Measurements from ENCODE around the gene SPATA9. TPM values are rescaled to one million over a fixed set of nuclear protein-coding genes. Genes with fewer than 3 reads are reported as not detected.

The SPATA9 gene
- total RNA-seq, 1 donor from 2014 or later: 0.74 TPM

DNA sequence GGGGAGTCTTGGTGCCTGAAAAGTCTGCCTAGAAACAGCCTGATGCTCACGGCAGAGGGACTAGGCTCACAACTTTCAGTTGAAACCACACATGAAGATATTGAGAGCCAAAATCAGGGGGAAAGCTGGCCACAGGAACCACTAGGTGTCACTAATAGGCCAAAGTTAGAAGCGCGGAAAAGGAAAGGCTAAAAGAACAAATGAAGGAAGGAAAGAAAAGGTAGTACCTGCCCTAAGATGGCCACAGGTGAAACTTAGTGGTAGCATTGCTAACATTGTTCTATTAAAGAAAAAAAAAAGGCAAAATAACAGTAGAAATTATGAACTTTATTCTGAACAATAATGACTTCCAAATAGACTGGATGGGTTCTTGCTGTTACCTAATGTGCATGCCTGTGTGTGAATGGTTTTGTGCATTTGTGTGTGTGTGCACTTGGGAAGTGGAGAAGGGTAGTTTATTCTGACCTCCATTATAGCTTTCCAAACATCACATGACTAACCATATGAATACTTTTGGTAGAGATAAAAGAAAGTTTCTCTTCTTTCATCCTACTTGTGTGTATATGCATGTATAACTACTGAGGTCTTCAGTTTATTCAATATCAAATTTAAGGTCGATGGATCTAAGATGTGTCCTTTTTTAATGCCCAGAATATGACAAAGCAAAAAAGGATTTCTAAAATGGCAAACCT, 38.3 kb downstream of the SPATA9 start:
- Mint-ChIP-seq H3K9me3 (no peaks in the 10 kb centered on the region), H3K4me3 (no peak overlapping the region), H3K27ac (no peak overlapping the region), H3K27me3 (ENCODE audit: low read depth) (no peaks in the 10 kb centered on the region), H3K36me3 (no peaks in the 10 kb centered on the region), H3K4me1 (peaks cover 8% of the 10 kb centered on the region)
- TF ChIP-seq, protein P1, sequence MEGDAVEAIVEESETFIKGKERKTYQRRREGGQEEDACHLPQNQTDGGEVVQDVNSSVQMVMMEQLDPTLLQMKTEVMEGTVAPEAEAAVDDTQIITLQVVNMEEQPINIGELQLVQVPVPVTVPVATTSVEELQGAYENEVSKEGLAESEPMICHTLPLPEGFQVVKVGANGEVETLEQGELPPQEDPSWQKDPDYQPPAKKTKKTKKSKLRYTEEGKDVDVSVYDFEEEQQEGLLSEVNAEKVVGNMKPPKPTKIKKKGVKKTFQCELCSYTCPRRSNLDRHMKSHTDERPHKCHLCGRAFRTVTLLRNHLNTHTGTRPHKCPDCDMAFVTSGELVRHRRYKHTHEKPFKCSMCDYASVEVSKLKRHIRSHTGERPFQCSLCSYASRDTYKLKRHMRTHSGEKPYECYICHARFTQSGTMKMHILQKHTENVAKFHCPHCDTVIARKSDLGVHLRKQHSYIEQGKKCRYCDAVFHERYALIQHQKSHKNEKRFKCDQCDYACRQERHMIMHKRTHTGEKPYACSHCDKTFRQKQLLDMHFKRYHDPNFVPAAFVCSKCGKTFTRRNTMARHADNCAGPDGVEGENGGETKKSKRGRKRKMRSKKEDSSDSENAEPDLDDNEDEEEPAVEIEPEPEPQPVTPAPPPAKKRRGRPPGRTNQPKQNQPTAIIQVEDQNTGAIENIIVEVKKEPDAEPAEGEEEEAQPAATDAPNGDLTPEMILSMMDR (IDR thresholded peaks at IDR 0.05; ENCODE audit: unreplicated experiment): peak; percentile 39
- DNase-seq (ENCODE audit: low spot score in 2 of 2, unreplicated experiment in 2 of 2): no peak

DNA sequence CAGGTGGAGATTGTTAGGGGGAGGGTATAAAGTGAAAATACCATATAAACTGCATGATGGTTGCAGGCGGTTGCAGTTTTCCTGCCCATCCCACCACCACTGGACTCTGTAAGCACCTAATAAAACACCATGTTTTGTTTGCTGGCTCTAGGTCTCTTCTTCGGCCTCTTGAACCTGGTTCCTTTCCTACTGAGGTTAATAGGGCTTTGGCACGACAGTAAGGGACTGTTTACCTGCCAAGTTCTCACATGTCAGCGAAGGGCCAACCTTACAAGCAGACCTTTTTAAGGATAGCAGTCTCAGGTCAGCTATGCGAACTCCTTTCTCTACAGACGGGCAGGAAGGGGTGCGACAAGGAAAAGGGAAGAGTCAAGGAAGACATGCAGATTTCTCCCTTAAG, 39.6 kb downstream of the SPATA9 start:
- DNase-seq (ENCODE audit: low spot score in 2 of 2, unreplicated experiment in 2 of 2): no peak
- no peaks in the 10 kb centered on the region for H3K36me3 Mint-ChIP-seq
- TF ChIP-seq, protein P1 (IDR thresholded peaks at IDR 0.05; ENCODE audit: unreplicated experiment): no peak
- H3K4me3 Mint-ChIP-seq: no peak overlapping the region
- no peaks in the 10 kb centered on the region for H3K9me3 Mint-ChIP-seq
- H3K27ac Mint-ChIP-seq: no peak overlapping the region
- peaks cover 8% of the 10 kb centered on the region for H3K4me1 Mint-ChIP-seq
- H3K27me3 Mint-ChIP-seq (ENCODE audit: low read depth): peaks cover 3% of the 10 kb centered on the region

DNA sequence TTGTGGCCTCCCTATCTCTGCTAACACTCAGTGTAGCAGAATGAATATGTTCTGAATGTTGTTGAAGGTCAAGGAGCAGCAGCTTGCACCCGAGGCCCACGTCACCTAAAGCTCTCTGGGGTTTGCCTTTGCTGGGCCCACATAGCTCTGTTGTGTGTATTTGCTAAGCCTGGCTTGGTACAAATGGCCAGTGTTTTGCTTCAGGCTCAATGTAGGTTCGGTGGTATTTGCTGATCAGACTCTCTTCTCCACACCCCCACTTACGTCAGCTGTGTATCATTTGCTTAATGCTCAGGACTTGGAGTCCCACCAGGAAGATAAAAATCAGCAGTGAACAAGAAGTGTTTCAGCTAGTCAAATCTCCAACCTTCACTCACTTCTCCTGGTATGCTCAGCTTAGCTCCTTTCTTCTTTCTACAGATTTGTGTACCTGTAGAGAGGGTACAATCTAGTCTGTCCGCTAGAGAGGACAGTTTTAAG, 41.0 kb downstream of the SPATA9 start:
- Mint-ChIP-seq H3K27ac (no peak overlapping the region), H3K4me1 (no peaks in the 10 kb centered on the region), H3K36me3 (no peaks in the 10 kb centered on the region), H3K4me3 (no peak overlapping the region), H3K27me3 (ENCODE audit: low read depth) (peaks cover 3% of the 10 kb centered on the region), H3K9me3 (no peaks in the 10 kb centered on the region)
- DNase-seq (ENCODE audit: low spot score in 2 of 2, unreplicated experiment in 2 of 2): no peak
- TF ChIP-seq, protein P1 (IDR thresholded peaks at IDR 0.05; ENCODE audit: unreplicated experiment): no peak

DNA sequence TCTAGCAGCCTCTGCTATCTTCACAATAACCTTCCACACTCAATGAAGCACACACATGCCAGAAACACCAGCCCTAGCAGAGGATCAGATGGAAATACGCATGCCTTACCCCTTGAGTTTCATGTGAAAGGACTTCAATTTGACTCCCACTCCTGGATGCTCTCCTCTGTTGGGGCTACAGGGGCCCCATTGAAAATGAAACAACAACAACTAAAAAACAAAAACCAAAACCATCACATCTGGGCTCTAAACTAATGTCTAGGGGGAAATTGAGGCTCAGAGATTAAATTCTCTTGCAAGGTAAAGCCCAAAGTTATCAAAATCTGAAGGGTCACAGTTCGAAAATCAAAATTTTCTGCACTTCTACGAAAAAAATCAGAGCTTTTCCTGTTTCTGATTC, 44.2 kb downstream of the SPATA9 start:
- Mint-ChIP-seq H3K27ac (no peak overlapping the region), H3K4me1 (no peaks in the 10 kb centered on the region), H3K27me3 (ENCODE audit: low read depth) (peaks cover 3% of the 10 kb centered on the region), H3K4me3 (no peak overlapping the region), H3K9me3 (no peaks in the 10 kb centered on the region), H3K36me3 (no peaks in the 10 kb centered on the region)
- no peak for DNase-seq (ENCODE audit: low spot score in 2 of 2, unreplicated experiment in 2 of 2)
- TF ChIP-seq, protein P1 (IDR thresholded peaks at IDR 0.05; ENCODE audit: unreplicated experiment): no peak

DNA sequence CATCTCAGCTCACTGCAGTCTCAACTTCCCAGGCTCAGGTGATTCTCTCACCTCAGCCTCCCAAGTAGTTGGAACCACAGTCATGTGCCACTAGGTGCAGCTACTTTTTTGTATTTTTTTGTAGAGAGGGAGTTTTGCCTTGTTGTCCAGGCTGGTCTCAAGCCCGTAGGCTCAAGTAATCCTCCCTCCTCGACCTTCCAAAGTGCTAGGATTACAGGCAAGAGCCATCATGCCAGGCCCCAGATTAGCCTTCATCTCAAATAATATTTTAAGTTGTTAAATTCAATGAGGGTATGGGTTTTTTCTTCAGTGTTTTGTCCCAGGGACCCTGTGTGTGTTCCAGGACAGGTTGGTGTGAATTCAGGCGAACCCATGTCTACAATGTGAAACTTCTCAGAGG, 48.7 kb downstream of the SPATA9 start:
- TF ChIP-seq, protein P1 (IDR thresholded peaks at IDR 0.05; ENCODE audit: unreplicated experiment): no peak
- Mint-ChIP-seq H3K9me3 (peaks cover 3% of the 10 kb centered on the region), H3K4me3 (no peak overlapping the region), H3K27me3 (ENCODE audit: low read depth) (peaks cover 3% of the 10 kb centered on the region), H3K4me1 (no peaks in the 10 kb centered on the region), H3K27ac (no peak overlapping the region), H3K36me3 (no peaks in the 10 kb centered on the region)
- DNase-seq (ENCODE audit: low spot score in 2 of 2, unreplicated experiment in 2 of 2): no peak

Data from mesothelial cell of epicardium (in vitro differentiated cells).